K562 (cell line): ENCODE measurements around the gene TEX22. TPM values are rescaled to one million over a fixed set of nuclear protein-coding genes. Genes with fewer than 3 reads are reported as not detected.

ENCODE experiments used
- ATAC-seq: fragments of 200-7000 bp; cut with Tn5 transposase; 3 replicates; pipeline ENCODE4 v1.9.1; 2020; ENCODE audit warnings: moderate library complexity
- BruUV-seq: library from RNA; stranded (reverse); fragments of 400-500 nt; replicated peaks from 2 replicates; lab custom pipeline; 2021; lab: Mats Ljungman, UMichigan
- CTCF ChIA-PET: fragments of 300-600 bp; formaldehyde crosslinking; extraction: SDS; loops from one replicate; lab custom pipeline; 2021; ENCODE audit warnings: low intra/inter-chr PET ratio; lab: Yijun Ruan, JAX
- POLR2A ChIA-PET: fragments of 300-600, 350-650 bp; sonication (Branson Sonifier 250); formaldehyde crosslinking; extraction: SDS; loops from one replicate; lab custom pipeline; 2021; ENCODE audit warnings: antibody characterized with exemption, inconsistent platforms; lab: Yijun Ruan, JAX
- DNase-seq, 4 experiments: peaks; one replicate each; pipeline versions ENCODE4 v3.0.0 to v3.0.0-alpha.2; 2011 to 2018; ENCODE audit warnings: low spot score in 3 of 4, mixed read lengths in 3 of 4; ENCODE audit errors: extremely low read depth in 1 of 4
- FAIRE-seq: peaks from 2 replicates; lab custom pipeline; 2011; peaks lifted over from hg19 to GRCh38; lab: Jason Lieb, UNC
- H2AFZ ChIP-seq: 2 replicates; pipeline ENCODE4 v1.6.0; 2011; ENCODE audit warnings: low read depth, low read length, control low read depth, inconsistent platforms
- H3K27ac ChIP-seq: fragments of 200-600 bp; 3 replicates; pipeline ENCODE4 v1.8.0; 2011; ENCODE audit warnings: low read depth, mild to moderate bottlenecking, control low read depth, inconsistent platforms, low read length, moderate library complexity, mixed read lengths; ENCODE audit errors: extremely low read depth
- H3K27me3 ChIP-seq, 2 experiments: fragments of 300-600 bp in 1 of 2; 2 replicates in 1 of 2; 3 replicates in 1 of 2; pipeline versions ENCODE4 v1.6.0 to v1.8.0; 2011; ENCODE audit warnings: inconsistent platforms in 2 of 2, low read length in 2 of 2, mild to moderate bottlenecking in 1 of 2, mixed read lengths in 1 of 2, moderate library complexity in 1 of 2; ENCODE audit not compliant: control insufficient read depth in 2 of 2, insufficient read depth in 2 of 2
- H3K36me3 ChIP-seq: fragments of 300-600 bp; 3 replicates; pipeline ENCODE4 v1.8.0; 2011; ENCODE audit warnings: mild to moderate bottlenecking, low read length, inconsistent platforms; ENCODE audit not compliant: control insufficient read depth, insufficient read depth
- H3K4me1 ChIP-seq, 2 experiments: fragments of 200-600 bp in 1 of 2; replicated peaks in 1 of 2; 2 replicates in 1 of 2; 3 replicates in 1 of 2; pipeline versions ENCODE4 v1.5.1 to v1.8.0; 2011; ENCODE audit warnings: inconsistent platforms in 2 of 2, low read length in 2 of 2, mild to moderate bottlenecking in 1 of 2, mixed read lengths in 1 of 2, moderate library complexity in 1 of 2; ENCODE audit not compliant: control insufficient read depth in 2 of 2, insufficient read depth in 2 of 2
- H3K4me2 ChIP-seq: 2 replicates; pipeline ENCODE4 v1.6.1; 2011; ENCODE audit warnings: low read length, control low read depth, inconsistent platforms, mixed read lengths; ENCODE audit not compliant: insufficient read depth
- H3K4me3 ChIP-seq: fragments of 200-600 bp; sonication (generic), shearing (Covaris generic); 2 replicates; pipeline ENCODE4 v1.5.1; 2016; ENCODE audit warnings: control low read depth, inconsistent platforms
- H3K79me2 ChIP-seq: fragments of 200-600 bp; 3 replicates; pipeline ENCODE4 v1.8.0; 2011; ENCODE audit warnings: low read length, inconsistent platforms; ENCODE audit not compliant: control insufficient read depth, insufficient read depth
- H3K9ac ChIP-seq, 2 experiments: 2 replicates each; pipeline versions ENCODE4 v1.6.0 to v1.6.1; 2011; ENCODE audit warnings: low read depth in 2 of 2, low read length in 2 of 2, control low read depth in 1 of 2, inconsistent platforms in 1 of 2, mild to moderate bottlenecking in 1 of 2, mixed read lengths in 1 of 2; ENCODE audit not compliant: insufficient read depth in 1 of 2
- H3K9me1 ChIP-seq: one replicate; pipeline ENCODE4 v1.6.0; 2011; ENCODE audit warnings: inconsistent platforms, mild to moderate bottlenecking, low read length, moderate library complexity; ENCODE audit not compliant: control insufficient read depth, insufficient read depth
- H3K9me3 ChIP-seq: replicated peaks from 2 replicates; pipeline ENCODE4 v1.5.1; 2011; ENCODE audit warnings: low read depth, low read length, inconsistent platforms; ENCODE audit not compliant: control insufficient read depth, insufficient read depth
- H4K20me1 ChIP-seq: replicated peaks from 2 replicates; pipeline ENCODE4 v1.6.1; 2011; ENCODE audit warnings: low read length, inconsistent platforms, mixed read lengths; ENCODE audit not compliant: control insufficient read depth, insufficient read depth
- CCNT2 ChIP-seq: IDR thresholded peaks from 2 replicates; pipeline ENCODE4 v1.6.1; 2011; ENCODE audit warnings: borderline replicate concordance, low read depth, mild to moderate bottlenecking, moderate library complexity, mixed read lengths, low read length; ENCODE audit not compliant: insufficient read length; ENCODE audit errors: extremely low read depth
- CXXC5 ChIP-seq: fragments of 250-450 bp; sonication (Bioruptor Pico); IDR thresholded peaks from 2 replicates; pipeline ENCODE4 v1.8.0; 2022; ENCODE audit warnings: inconsistent platforms, mild to moderate bottlenecking, moderate library complexity
- EWSR1 ChIP-seq: fragments of 450-650 bp; IDR thresholded peaks from 2 replicates; pipeline ENCODE4 v1.6.1; 2018; ENCODE audit warnings: borderline replicate concordance, mild to moderate bottlenecking, low read depth, moderate library complexity; ENCODE audit not compliant: partially characterized antibody
- KDM1A ChIP-seq, 2 experiments: fragments of 450-650 bp; IDR thresholded peaks; 2 replicates each; pipeline ENCODE4 v1.6.1; 2016; ENCODE audit warnings: mild to moderate bottlenecking in 2 of 2
- MBD1 ChIP-seq: fragments of 250-450 bp; sonication (Bioruptor Pico); IDR thresholded peaks from 2 replicates; pipeline ENCODE4 v1.8.0; 2022; ENCODE audit warnings: inconsistent platforms
- PCBP2 ChIP-seq: fragments of 200-400 bp; formaldehyde crosslinking; IDR thresholded peaks from 2 replicates; pipeline ENCODE4 v1.6.1; 2018; ENCODE audit warnings: low read length, low read depth, mild to moderate bottlenecking, moderate library complexity; ENCODE audit not compliant: poor library complexity, severe bottlenecking
- RREB1 ChIP-seq: fragments of 250-450 bp; sonication (Bioruptor Pico); IDR thresholded peaks from 2 replicates; pipeline ENCODE4 v1.4.0; 2020
- SIX5 ChIP-seq, 2 experiments: IDR thresholded peaks; 2 replicates each; pipeline ENCODE4 v1.6.1; 2011; ENCODE audit warnings: low read length in 2 of 2, borderline replicate concordance in 1 of 2, low read depth in 1 of 2, mild to moderate bottlenecking in 1 of 2, moderate library complexity in 1 of 2; ENCODE audit not compliant: insufficient read depth in 1 of 2
- TAF7 ChIP-seq: fragments of 450-650 bp; IDR thresholded peaks from 2 replicates; pipeline ENCODE4 v1.6.1; 2016; ENCODE audit warnings: missing genetic modification characterization, missing compliant biosample characterization
- XRCC5 ChIP-seq: fragments of 200-400 bp; formaldehyde crosslinking; IDR thresholded peaks from 2 replicates; pipeline ENCODE4 v1.6.1; 2017; ENCODE audit warnings: low read depth, mild to moderate bottlenecking, low read length
- ZNF384 ChIP-seq: IDR thresholded peaks from 2 replicates; pipeline ENCODE4 v1.6.1; 2012; ENCODE audit warnings: low read depth, low read length, improper control_type of control experiment
- ZNF655 ChIP-seq: fragments of 250-450 bp; sonication (Bioruptor Pico); IDR thresholded peaks from 2 replicates; pipeline ENCODE4 v1.5.0; 2021
- WGBS: fragments of 100-300 bp; shearing (Covaris generic); methylation state at CpG from one replicate; pipeline ENCODE4 v1.1.6; 2016; ENCODE audit warnings: low coverage, mixed read lengths; ENCODE audit not compliant: insufficient coverage; ENCODE audit errors: missing lambda C conversion rate; 5-methylcytosine and 5-hydroxymethylcytosine counted together
- in situ Hi-C: fragments of 300-500 bp; cut with MboI; formaldehyde crosslinking; loops from 4 replicates; pipeline ENCODE4 v1.15.0; 2018; ENCODE audit warnings: inconsistent platforms, mixed read lengths
- intact Hi-C: fragments of 100-400 bp; cut with micrococcal nuclease; formaldehyde crosslinking; loops from 2 replicates; pipeline ENCODE4 v1.14.2; 2022
- polyA plus RNA-seq, 8 experiments: library from polyadenylated mRNA; depleted of rRNA in 4 of 8; stranded (reverse) in 5 of 8; unstranded in 3 of 8; fragments of >200 nt; fragmentation: Nextera tagmentation in 2 of 8; fragmentation: Illumina TruSeq in 1 of 8; extraction: Ambion mirVana in 2 of 8; extraction: Trizol in 1 of 8; gene quantifications; 2 replicates each; pipeline versions ENCODE4 v1.2.1 to v1.2.3, GENCODE V29; 2011 to 2014; ENCODE audit warnings: inconsistent platforms in 1 of 8, missing spikeins in 1 of 8
- total RNA-seq, 7 experiments: library from RNA; depleted of rRNA in 6 of 7; stranded (reverse); fragments of >200 nt in 6 of 7; fragmentation: Illumina TruSeq in 2 of 7; extraction: Trizol in 2 of 7; gene quantifications; 2 replicates each; pipeline versions ENCODE4 v1.2.1 to v1.2.3, GENCODE V29; 2011 to 2021; ENCODE audit warnings: low replicate concordance in 1 of 7

Gene TEX22
- total and polyA plus RNA-seq, 9 of the 15 experiments (the other 6 are each of a cell fraction or from before 2014, with no cell fraction given): 0.04 to 1.7 (median 0.23) TPM; not detected in 2

- FAIRE-seq: no peak
- TF ChIP-seq TAF7 (tag) (no peak), CXXC5 (no peak), CCNT2 (no peak), SIX5 (IDR thresholded peaks at IDR 0.05; ENCODE audit: borderline replicate concordance in 1 of 2, insufficient read depth in 1 of 2, low read depth in 1 of 2, low read length in 2 of 2) (no peak), MBD1 (CRISPR knock-in tag) (no peak), RREB1 (CRISPR knock-in tag) (no peak), XRCC5 (no peak), ZNF655 (CRISPR knock-in tag) (no peak), PCBP2 (no peak), KDM1A (IDR thresholded peaks at IDR 0.05) (no peak), ZNF384 (no peak), EWSR1 (no peak)
Observed at GRCh38 chr14:105439710-105440553, 41.6 kb downstream of the TEX22 start.

More at GRCh38 chr14:105439710-105440553, 41.6 kb downstream of the TEX22 start:
- Histone ChIP-seq H3K4me2 (no peak overlapping the region), H3K27me3 (no peaks in the 10 kb centered on the region), H3K36me3 (peaks cover 51% of the 10 kb centered on the region; the same call in 1 of the 3 replicates), H3K9ac (peak overlapping the region in 1 of 2 experiments; percentile 9; a peak in 1 of 4 replicates), H3K27ac (no peak overlapping the region), H4K20me1 (peaks cover 8% of the 10 kb centered on the region; the same call in 1 of the 2 replicates), H3K4me1 (peaks cover 0 to 48% of the 10 kb centered on the region in 2 experiments; a peak in 2 of 5 replicates), H3K4me3 (no peak overlapping the region), H3K79me2 (peaks cover 43% of the 10 kb centered on the region), H3K9me3 (no peaks in the 10 kb centered on the region), H2AFZ (no peak overlapping the region), H3K9me1 (no peaks in the 10 kb centered on the region)
- CTCF ChIA-PET: no interaction called here
- BruUV-seq: no TSS peak
- ATAC-seq: no peak
- POLR2A ChIA-PET: no interaction called here
- in situ Hi-C loops: no loop called here
- DNase-seq: no peak
- intact Hi-C loops: no loop called here
- 91% methylated on average over 21 of the region's 33 CpGs for WGBS
